T1000 (cell line): Measurements from ENCODE around the gene TRIM36.

Experiments
- DNase-seq: peaks from one replicate; lab custom pipeline; 2025; ENCODE audit warnings: mixed read lengths; lab: John Stamatoyannopoulos, UW

Gene TRIM36

GRCh38 chr5:115169487-115170133 lies at the start of gene TRIM36:
TSS of gene TRIM36 (minus strand) at chr5:115169908. CDS start at chr5:115169634, 274 bp downstream.
- peak; percentile 94 for DNase-seq

GRCh38 chr5:115214541-115214940 lies 44.8 kb upstream of the TRIM36 start:
- DNase-seq = no peak

GRCh38 chr5:115209279-115209678 lies 39.6 kb upstream of the TRIM36 start:
- DNase-seq = no peak

- no peak for DNase-seq
Measured at GRCh38 chr5:115202952-115203351, 33.2 kb upstream of the TRIM36 start.

GRCh38 chr5:115196161-115196560 lies 26.5 kb upstream of the TRIM36 start:
- DNase-seq = no peak

- DNase-seq = no peak
Measured at GRCh38 chr5:115194676-115195075, 25.0 kb upstream of the TRIM36 start.

GRCh38 chr5:115193295-115193694 lies 23.6 kb upstream of the TRIM36 start:
- DNase-seq = no peak

- no peak for DNase-seq
Measured at GRCh38 chr5:115192098-115192497, 22.4 kb upstream of the TRIM36 start.

- DNase-seq = no peak
Measured at GRCh38 chr5:115191474-115192031, 21.8 kb upstream of the TRIM36 start.

- no peak for DNase-seq
Measured at GRCh38 chr5:115190388-115190787, 20.7 kb upstream of the TRIM36 start.

- no peak for DNase-seq
Measured at GRCh38 chr5:115189866-115190265, 20.2 kb upstream of the TRIM36 start.

- no peak for DNase-seq
Measured at GRCh38 chr5:115186794-115187193, 17.1 kb upstream of the TRIM36 start.

GRCh38 chr5:115184770-115185169 lies 15.1 kb upstream of the TRIM36 start:
- no peak for DNase-seq

GRCh38 chr5:115181757-115182156 lies 12.0 kb upstream of the TRIM36 start:
- no peak for DNase-seq

- DNase-seq = no peak
Measured at GRCh38 chr5:115180165-115180709, 10.5 kb upstream of the TRIM36 start.

- no peak for DNase-seq
Measured at GRCh38 chr5:115179394-115180164, 9.9 kb upstream of the TRIM36 start.

GRCh38 chr5:115179030-115179393 lies 9.3 kb upstream of the TRIM36 start:
- no peak for DNase-seq

- DNase-seq = no peak
Measured at GRCh38 chr5:115170929-115171510, 1.3 kb upstream of the TRIM36 start.

GRCh38 chr5:115170134-115170928 lies 623 bp upstream of the TRIM36 start:
- no peak for DNase-seq

- DNase-seq = no peak
Measured at GRCh38 chr5:115168829-115169486, 750 bp downstream of the TRIM36 start.

- DNase-seq = no peak
Measured at GRCh38 chr5:115166744-115167393, 2.8 kb downstream of the TRIM36 start.
